NCI-H146 (cell line): ENCODE measurements around the gene BICRA.

Experiments used
- DNase-seq: peaks from one replicate; lab custom pipeline; 2025; lab: John Stamatoyannopoulos, UW

Gene BICRA

DNA sequence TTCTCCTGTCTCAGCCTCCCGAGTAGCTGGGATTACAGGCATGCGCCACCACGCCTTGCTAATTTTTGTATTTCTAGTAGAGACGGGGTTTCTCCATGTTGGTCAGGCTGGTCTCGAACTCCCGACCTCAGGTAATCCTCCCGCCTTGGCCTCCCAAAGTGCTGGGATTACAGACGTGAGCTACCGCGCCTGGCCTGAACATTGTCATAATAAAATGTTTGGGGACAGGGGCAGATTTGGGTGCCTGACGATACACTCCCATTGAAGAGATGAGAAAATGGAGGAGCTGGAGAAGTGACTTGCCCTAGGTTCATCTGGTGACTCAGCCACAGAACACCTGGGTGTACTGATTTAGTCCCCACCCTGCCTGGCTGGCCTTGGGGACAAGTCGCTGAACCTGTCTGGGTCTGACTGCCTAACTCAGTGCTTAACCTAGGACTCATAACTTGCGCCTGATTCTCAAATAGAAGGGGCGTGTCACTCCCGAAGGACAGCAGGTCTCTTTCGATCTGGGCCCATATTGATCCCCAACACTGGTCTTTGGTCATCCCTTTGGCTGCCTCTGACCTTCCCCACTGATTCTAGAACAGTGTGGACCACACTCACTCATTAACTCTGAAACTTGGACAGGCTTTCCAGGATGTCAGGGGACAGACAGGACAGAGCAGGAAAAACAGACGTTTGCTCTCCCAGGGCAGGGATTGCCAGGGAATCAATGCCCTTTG, 7.6 kb upstream of the BICRA start:
- no peak for DNase-seq

DNA sequence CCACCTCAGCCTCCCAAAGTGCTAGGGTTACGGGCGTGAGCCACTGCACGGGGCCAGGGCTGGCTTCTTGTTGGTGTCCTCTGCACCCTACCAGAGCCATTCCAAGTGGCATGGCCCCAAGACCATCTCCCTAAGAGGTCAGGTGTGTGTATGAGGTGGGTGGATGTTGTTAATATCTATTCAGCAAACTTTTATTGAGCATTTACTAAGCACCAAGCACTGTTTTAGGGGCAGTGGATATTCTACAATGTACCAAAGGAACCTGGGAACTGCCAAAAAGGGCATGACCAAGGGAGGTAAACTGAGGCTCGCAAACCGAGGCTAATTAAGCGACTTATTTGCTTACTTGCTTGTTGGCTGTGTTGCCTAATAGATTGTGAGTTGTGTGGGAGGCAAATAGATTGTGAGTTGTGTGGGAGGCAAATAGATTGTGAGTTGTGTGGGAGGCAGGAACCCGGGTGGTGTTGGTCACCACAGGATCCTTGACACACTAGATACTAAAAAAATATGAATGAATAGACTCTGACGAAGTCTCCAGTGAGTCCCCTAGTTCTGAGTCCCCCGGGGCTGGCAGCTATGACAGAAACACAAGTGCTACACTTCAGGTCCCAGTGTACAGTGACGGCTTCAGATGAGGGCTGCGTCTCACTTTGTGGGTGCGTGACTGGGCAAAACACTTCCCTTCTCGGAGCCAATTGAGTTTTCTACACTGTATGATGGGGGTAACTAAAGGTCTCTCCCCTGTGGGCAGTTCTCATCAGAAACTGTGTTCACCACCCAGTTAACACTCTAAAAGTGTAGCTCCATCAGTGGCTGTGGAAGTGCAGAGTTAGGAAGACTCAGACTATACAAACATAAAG, 5.0 kb upstream of the BICRA start:
- no peak for DNase-seq

DNA sequence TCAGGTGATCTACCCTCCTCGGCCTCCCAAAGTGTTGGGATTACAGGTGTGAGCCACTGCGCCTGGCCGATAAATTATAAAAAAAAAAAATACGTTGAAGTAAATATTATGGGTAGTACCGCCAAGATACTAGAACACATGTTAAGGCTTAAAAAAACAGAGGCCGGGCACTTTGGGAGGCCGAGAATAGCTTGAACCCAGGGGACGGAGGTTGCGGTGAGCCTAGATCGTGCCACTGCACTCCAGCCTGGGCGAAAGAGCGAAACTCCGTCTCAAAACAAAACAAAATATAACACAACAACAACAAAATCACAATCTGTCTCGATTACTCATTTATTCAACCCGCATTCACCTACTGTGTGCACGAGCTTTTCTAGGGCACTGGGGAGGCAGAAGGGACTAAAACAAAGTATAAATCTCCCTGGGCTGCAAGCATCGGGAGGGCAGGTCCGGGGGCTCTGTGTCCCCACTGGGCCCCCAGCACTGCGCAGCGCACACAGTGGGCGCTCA, 1.3 kb upstream of the BICRA start:
- DNase-seq = no peak

DNA sequence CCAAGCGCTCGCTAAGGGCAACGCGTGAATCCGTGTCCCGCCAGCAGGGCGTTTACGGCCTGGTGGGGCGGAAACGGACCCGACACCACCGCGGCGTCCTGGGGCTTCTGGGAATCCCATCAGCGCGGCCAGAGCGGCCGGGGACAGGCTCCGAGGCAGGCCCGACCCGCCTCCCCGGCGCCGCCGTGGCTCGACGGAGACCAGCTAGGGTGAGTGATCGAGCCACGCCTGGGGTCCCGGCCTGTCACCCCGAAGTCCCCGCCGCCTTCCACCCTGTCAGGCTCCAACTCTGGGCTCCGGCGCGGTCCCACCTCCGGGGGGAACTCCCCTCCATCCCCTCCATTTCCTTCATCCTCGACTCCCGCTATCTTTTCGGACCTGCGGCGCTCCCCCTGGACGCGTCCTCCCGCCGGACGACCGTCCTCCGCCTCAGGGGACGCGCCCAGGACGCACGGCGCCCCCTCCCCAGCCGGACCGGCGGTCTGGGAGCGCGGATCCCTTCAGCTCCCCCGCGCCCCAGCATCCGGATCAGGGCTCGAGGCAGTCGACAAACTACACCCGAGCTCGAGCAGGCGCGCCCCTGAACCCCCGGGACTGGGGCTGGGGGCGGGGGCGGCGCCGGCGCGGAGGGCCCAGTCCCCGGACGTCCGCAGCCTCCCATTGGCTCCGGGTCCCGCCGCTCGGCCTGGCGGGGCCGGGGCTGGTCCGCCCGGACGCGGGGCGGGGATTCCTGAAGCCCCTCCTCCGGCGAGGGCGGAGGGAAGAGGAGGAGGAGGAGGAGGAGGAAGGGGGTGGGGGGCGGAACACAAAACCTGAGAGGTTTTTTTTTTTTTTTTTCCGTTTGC, 638 bp upstream of the BICRA start:
- peak; percentile 96 for DNase-seq

- DNase-seq = peak; percentile 82
Observed at GRCh38 chr19:47609906-47610894, 1.3 kb downstream of the BICRA start.

DNA sequence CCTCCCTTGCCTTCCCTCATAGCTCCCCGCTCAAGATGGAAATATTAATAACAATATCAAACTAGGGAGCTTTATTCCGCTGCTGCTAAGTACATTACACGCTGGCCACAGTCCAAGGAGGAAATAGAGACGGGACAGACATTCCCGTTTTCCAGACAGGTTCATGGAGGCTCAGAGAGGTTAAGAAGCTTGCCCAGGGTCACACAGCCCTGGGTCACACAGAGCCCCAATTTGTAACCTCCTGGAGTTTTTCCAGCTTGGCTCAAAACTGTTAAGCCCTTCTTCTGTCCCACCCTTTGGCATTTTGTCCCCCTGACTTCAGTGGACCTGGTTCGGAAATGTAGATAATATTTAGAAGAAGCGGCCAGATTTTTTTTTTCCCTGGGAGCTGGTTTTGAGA, 2.0 kb downstream of the BICRA start:
- DNase-seq = no peak

DNA sequence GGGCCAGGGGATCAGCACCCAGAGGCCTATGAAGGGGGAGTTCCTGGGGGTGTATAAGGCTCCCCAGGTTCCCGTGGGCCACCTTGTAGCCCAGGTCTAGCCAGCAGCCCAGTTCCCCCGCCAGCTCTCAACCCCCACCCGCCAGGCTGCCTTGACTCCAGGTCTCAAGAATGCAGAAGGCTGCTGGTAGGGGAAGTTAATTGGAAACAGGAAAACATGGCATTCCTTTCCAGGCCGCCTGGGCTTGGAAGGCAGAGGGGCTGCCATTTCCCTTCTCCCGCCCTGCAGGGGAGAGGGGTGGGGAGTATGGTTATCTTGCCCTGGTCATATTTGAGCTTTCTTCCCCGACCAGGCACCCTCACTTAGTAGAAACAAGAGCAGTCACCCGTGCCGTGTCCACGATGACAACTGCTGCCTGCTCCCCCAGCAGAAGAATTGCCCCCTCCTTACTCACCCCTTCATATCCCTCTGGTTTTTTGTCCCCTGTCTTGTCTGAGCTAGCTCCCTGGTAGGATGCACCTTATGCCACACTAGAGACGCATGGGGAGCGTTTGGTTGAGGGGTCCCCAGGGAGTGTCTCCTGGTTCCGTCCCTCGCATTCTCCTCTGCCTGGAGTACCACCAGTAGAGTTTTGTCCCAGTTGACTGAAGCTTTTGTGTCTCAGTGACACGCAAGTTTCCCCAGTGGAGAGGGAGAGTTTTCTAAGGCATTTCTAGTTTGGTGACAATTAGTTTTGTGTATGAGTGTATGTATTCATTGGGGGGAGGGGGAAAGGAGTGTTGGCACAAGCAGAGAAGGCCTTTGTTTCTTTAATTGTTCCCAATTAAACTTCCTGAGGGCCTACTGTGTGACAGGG, 4.5 kb downstream of the BICRA start:
- DNase-seq = no peak

- no peak for DNase-seq
Observed at GRCh38 chr19:47614021-47614295, 5.0 kb downstream of the BICRA start.

GRCh38 chr19:47614559-47614958, 5.6 kb downstream of the BICRA start:
- no peak for DNase-seq

DNA sequence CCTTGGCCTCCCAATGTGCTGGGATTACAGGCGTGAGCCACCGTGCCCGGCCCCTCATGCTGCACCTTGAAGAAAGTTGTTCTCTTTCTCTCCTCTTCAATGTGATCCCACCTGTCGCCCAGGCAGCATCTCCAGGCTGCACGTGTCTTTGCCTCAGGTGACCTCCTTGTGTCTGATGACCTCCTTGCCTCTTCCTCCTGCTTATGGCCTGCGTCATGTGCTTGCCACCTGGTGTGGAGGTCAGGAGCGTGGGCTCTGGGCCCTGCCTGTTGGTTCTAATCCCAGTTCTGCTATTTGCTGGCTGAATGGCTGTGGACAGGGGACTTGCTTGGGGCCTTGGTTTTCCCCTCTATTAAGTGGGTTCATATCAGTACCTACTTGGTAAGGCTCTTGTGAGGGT, 6.3 kb downstream of the BICRA start:
- DNase-seq = no peak

DNA sequence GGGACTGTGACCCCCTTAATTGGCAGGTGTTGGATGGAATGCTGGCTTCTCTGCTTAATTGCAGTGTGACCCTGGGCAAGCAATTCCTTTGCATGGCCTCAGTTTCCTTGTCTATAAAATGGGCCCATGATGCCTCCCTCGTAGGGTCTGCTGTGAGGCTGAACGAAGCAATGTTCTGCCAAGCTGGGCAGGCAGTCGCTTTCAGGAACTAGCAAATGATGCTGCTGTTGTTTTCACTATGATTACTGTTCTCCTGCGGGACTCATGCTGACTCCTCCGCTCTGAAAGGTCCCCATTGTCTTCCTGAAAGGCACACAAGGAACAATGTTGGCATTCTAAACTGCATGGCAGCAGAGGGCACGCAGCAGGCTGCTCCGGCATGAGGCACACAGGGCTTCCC, 6.8 kb downstream of the BICRA start:
- no peak for DNase-seq

DNA sequence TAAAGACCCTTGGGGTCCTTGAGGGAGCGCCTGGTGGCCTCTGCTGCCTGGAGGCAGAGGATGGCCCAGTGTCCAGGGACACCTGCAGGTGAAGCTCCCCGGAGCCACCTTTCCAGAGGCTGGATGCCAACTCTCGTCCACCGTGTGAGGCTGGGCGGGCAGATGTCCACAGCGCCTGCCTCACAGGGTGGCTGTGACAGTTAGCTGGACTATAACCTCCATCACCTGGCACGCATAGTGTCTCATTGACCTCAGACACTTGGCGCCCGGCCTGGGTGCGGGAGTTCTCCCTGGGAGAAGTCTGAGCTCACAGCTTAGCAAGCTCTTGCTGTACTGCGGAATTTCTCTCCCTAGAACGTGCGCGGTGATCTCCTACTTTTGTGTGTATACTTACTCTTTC, 9.8 kb downstream of the BICRA start:
- DNase-seq = no peak

- no peak for DNase-seq
Observed at GRCh38 chr19:47619763-47620162, 10.8 kb downstream of the BICRA start.

- DNase-seq = peak; percentile 33
Observed at GRCh38 chr19:47623151-47623920, 14.4 kb downstream of the BICRA start.

GRCh38 chr19:47623921-47624391, 15.0 kb downstream of the BICRA start:
- no peak for DNase-seq

- no peak for DNase-seq
Observed at GRCh38 chr19:47625650-47626049, 16.7 kb downstream of the BICRA start.

DNA sequence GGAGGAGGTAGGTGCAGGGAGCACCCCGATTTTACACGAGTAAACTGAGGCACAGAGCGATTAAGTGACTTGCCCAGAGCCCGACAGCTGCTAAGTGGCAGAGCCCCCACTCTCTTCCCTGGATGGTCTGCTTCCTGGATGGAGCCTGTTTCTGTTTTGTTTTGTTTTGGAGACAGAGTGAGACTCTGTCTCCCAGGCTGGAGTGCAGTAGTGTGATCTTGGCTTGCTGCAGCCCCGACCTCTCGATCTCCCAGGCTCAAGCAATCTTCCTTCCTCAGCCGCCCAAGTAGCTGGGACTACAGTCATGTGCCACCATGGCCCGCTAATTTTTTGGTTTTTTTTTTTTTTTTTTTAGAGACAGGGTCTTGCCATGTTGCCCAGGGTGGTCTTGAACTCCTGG, 17.3 kb downstream of the BICRA start:
- no peak for DNase-seq

GRCh38 chr19:47628078-47628771, 19.3 kb downstream of the BICRA start:
- no peak for DNase-seq

DNA sequence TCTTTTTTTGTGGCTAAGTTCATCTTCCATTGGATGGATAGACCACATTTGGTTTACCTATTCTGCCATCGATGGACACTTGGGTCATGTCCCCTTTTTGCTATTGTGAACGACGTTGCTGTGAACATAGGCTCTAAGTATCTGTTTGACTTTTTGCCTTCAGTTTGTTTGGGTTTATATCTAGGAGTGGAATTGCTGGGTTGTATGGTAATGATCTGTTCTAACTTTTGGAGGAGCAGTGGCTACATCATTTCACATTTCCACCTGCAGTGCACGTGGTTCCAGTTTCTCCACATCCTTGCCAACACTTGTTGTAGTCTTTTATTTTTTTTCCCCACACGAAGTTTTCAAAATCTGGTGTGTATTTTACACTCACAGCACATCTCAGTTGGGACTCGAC, 21.7 kb downstream of the BICRA start:
- DNase-seq = no peak
